MV-4-11 (cell line): ENCODE data around the gene VAV2.

Source experiments
- DNase-seq: peaks from one replicate; lab custom pipeline; 2025; lab: John Stamatoyannopoulos, UW

Gene VAV2

GRCh38 chr9:133851693-133852092 is 140.4 kb downstream of the VAV2 start:
- DNase-seq: no peak

- no peak for DNase-seq
Measured at GRCh38 chr9:133850937-133851336, 141.2 kb downstream of the VAV2 start.

- DNase-seq: no peak
Measured at GRCh38 chr9:133850161-133850560, 142.0 kb downstream of the VAV2 start.

- DNase-seq: no peak
Measured at GRCh38 chr9:133849110-133849670, 142.9 kb downstream of the VAV2 start.

- DNase-seq: no peak
Measured at GRCh38 chr9:133848471-133849109, 143.5 kb downstream of the VAV2 start.

GRCh38 chr9:133846483-133847090 is 145.5 kb downstream of the VAV2 start:
- no peak for DNase-seq

- no peak for DNase-seq
Measured at GRCh38 chr9:133845440-133845839, 146.7 kb downstream of the VAV2 start.

- no peak for DNase-seq
Measured at GRCh38 chr9:133844881-133845410, 147.2 kb downstream of the VAV2 start.

GRCh38 chr9:133844398-133844784 is 147.7 kb downstream of the VAV2 start:
- no peak for DNase-seq

- DNase-seq: no peak
Measured at GRCh38 chr9:133843751-133844397, 148.2 kb downstream of the VAV2 start.

- DNase-seq: no peak
Measured at GRCh38 chr9:133843250-133843649, 148.9 kb downstream of the VAV2 start.

- no peak for DNase-seq
Measured at GRCh38 chr9:133842721-133843227, 149.3 kb downstream of the VAV2 start.

- DNase-seq: no peak
Measured at GRCh38 chr9:133842174-133842573, 149.9 kb downstream of the VAV2 start.

GRCh38 chr9:133841167-133841812 is 150.8 kb downstream of the VAV2 start:
- no peak for DNase-seq

GRCh38 chr9:133839822-133840329 is 152.2 kb downstream of the VAV2 start:
- peak; percentile 29 for DNase-seq

- DNase-seq: no peak
Measured at GRCh38 chr9:133838859-133839507, 153.1 kb downstream of the VAV2 start.

GRCh38 chr9:133837627-133838597 is 154.2 kb downstream of the VAV2 start:
- no peak for DNase-seq

GRCh38 chr9:133836818-133837217 is 155.3 kb downstream of the VAV2 start:
- DNase-seq: no peak

- no peak for DNase-seq
Measured at GRCh38 chr9:133836001-133836758, 155.9 kb downstream of the VAV2 start.
